HG02759 (cell line): ENCODE results near the gene GRAMD1B.

Source experiments
- ATAC-seq: cut with Tn5 transposase; IDR thresholded peaks from one replicate; pipeline ENCODE4 v1.9.1; 2021; ENCODE audit warnings: mild to moderate bottlenecking, moderate library complexity; ENCODE audit not compliant: unreplicated experiment

Gene GRAMD1B

GRCh38 chr11:123408619-123409455, 21.2 kb upstream of the GRAMD1B start:
- no peak for ATAC-seq

GRCh38 chr11:123409456-123410217, 20.4 kb upstream of the GRAMD1B start:
- ATAC-seq = no peak

GRCh38 chr11:123410218-123410549, 19.9 kb upstream of the GRAMD1B start:
- ATAC-seq = no peak

GRCh38 chr11:123413636-123414035, 16.4 kb upstream of the GRAMD1B start:
- ATAC-seq = no peak

GRCh38 chr11:123416566-123416965, 13.5 kb upstream of the GRAMD1B start:
- no peak for ATAC-seq

- ATAC-seq = no peak
Observed at GRCh38 chr11:123418351-123419114, 11.5 kb upstream of the GRAMD1B start.

GRCh38 chr11:123419731-123420452, 10.2 kb upstream of the GRAMD1B start:
- ATAC-seq = no peak

GRCh38 chr11:123421589-123421988, 8.5 kb upstream of the GRAMD1B start:
- no peak for ATAC-seq

GRCh38 chr11:123425367-123425766, 4.7 kb upstream of the GRAMD1B start:
- ATAC-seq = no peak

- ATAC-seq = no peak
Observed at GRCh38 chr11:123426789-123427188, 3.3 kb upstream of the GRAMD1B start.

- no peak for ATAC-seq
Observed at GRCh38 chr11:123427405-123427804, 2.7 kb upstream of the GRAMD1B start.

GRCh38 chr11:123428116-123428715, 1.9 kb upstream of the GRAMD1B start:
- no peak for ATAC-seq

- ATAC-seq = no peak
Observed at GRCh38 chr11:123429336-123429735, 733 bp upstream of the GRAMD1B start.

GRCh38 chr11:123430721-123431497, 840 bp downstream of the GRAMD1B start:
- ATAC-seq = peak; percentile 43

GRCh38 chr11:123431619-123432018, 1.6 kb downstream of the GRAMD1B start:
- no peak for ATAC-seq

- no peak for ATAC-seq
Observed at GRCh38 chr11:123434262-123434661, 4.2 kb downstream of the GRAMD1B start.

- no peak for ATAC-seq
Observed at GRCh38 chr11:123434911-123435310, 4.8 kb downstream of the GRAMD1B start.

- no peak for ATAC-seq
Observed at GRCh38 chr11:123437236-123437979, 7.3 kb downstream of the GRAMD1B start.

- ATAC-seq = no peak
Observed at GRCh38 chr11:123438131-123438627, 8.1 kb downstream of the GRAMD1B start.
